GM12874 (cell line): ENCODE data around the gene EIF1B.

Experiments used
- CTCF ChIP-seq: IDR thresholded peaks from 2 replicates; pipeline ENCODE4 v1.5.1; 2011; ENCODE audit warnings: low read depth, mild to moderate bottlenecking, control low read depth, low read length, moderate library complexity; ENCODE audit not compliant: insufficient read depth

EIF1B gene

GRCh38 chr3:40281995-40282394 is 27.5 kb upstream of the EIF1B start:
- no peak for TF ChIP-seq CTCF

DNA sequence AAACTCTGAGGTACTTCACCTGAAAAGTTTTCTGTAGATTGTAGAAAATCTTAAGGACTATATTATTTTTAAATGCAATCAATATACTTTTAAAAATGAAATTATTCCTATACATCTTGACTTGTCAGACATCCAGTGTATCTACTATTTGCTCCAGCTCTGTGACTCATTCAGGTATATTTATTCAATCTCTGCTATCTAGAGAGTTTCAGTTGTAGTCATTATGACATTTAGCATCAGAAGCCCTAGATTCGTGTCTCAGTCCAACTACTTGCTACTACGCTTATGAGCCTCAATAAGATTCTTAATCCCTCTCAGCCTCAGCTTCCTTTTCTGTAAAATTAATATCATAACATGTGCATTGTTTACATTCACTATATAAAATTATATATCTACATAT is 22.3 kb upstream of the EIF1B start:
- no peak for TF ChIP-seq CTCF

- no peak for TF ChIP-seq CTCF
Measured at GRCh38 chr3:40290396-40290795, 19.1 kb upstream of the EIF1B start.

GRCh38 chr3:40291471-40291870 is 18.0 kb upstream of the EIF1B start:
- no peak for TF ChIP-seq CTCF

GRCh38 chr3:40292637-40293349 is 16.7 kb upstream of the EIF1B start:
- TF ChIP-seq CTCF: no peak

GRCh38 chr3:40294434-40294833 is 15.1 kb upstream of the EIF1B start:
- no peak for TF ChIP-seq CTCF

- no peak for TF ChIP-seq CTCF
Measured at GRCh38 chr3:40298075-40298474, 11.4 kb upstream of the EIF1B start.
